IMR-90 (cell line): Measurements from ENCODE around the gene NRCAM. TPM values are rescaled to one million over a fixed set of nuclear protein-coding genes. Genes with fewer than 3 reads are reported as not detected.

Experiments used
- ATAC-seq: fragments of 200-7000 bp; cut with Tn5 transposase; 2 replicates; pipeline ENCODE4 v1.9.1; 2020; ENCODE audit warnings: low read depth, mild to moderate bottlenecking, moderate library complexity
- BruUV-seq: library from RNA; stranded (reverse); fragments of 400-500 nt; replicated peaks from 2 replicates; lab custom pipeline; 2021; lab: Mats Ljungman, UMichigan
- CTCF ChIA-PET: fragments of 300-600 bp; formaldehyde crosslinking; extraction: SDS; loops from one replicate; lab custom pipeline; 2021; ENCODE audit warnings: antibody characterized with exemption; lab: Yijun Ruan, JAX
- POLR2A ChIA-PET: fragments of 300-600 bp; sonication (Branson Sonifier 250); formaldehyde crosslinking; loops from one replicate; lab custom pipeline; 2022; ENCODE audit warnings: antibody characterized with exemption; ENCODE audit not compliant: unreplicated experiment; lab: Charles Lee
- DNase-seq: peaks from one replicate; pipeline ENCODE4 v3.0.0; 2013
- H2AFZ ChIP-seq: replicated peaks from 2 replicates; pipeline ENCODE3; 2013; ENCODE audit warnings: low read length, mild to moderate bottlenecking; ENCODE audit not compliant: poor library complexity
- H2AK5ac ChIP-seq: 2 replicates; pipeline ENCODE4 v1.6.1; 2013; ENCODE audit warnings: low read depth, low read length, inconsistent platforms
- H2AK9ac ChIP-seq: replicated peaks from 2 replicates; pipeline ENCODE3; 2013; ENCODE audit warnings: mild to moderate bottlenecking, low read depth, low read length, moderate library complexity; ENCODE audit not compliant: poor library complexity
- H2BK120ac ChIP-seq: 2 replicates; pipeline ENCODE4 v1.6.1; 2013; ENCODE audit warnings: low read depth, low read length, inconsistent platforms
- H2BK15ac ChIP-seq: 3 replicates; pipeline ENCODE4 v1.6.1; 2013; ENCODE audit warnings: low read depth, low read length, inconsistent platforms
- H2BK20ac ChIP-seq: 2 replicates; pipeline ENCODE4 v1.6.1; 2013; ENCODE audit warnings: low read depth, mild to moderate bottlenecking, inconsistent platforms, low read length, moderate library complexity
- H2BK5ac ChIP-seq: 2 replicates; pipeline ENCODE4 v1.6.1; 2013; ENCODE audit warnings: mild to moderate bottlenecking, low read depth, low read length, inconsistent platforms; ENCODE audit not compliant: poor library complexity, severe bottlenecking
- H3K14ac ChIP-seq: replicated peaks from 2 replicates; pipeline ENCODE4 v1.6.1; 2013; ENCODE audit warnings: low read depth, low read length, inconsistent platforms
- H3K18ac ChIP-seq: 2 replicates; pipeline ENCODE4 v1.6.1; 2013; ENCODE audit warnings: low read depth, low read length, control low read depth
- H3K23ac ChIP-seq: 2 replicates; pipeline ENCODE4 v1.6.1; 2013; ENCODE audit warnings: low read depth, low read length, inconsistent platforms
- H3K27ac ChIP-seq: 2 replicates; pipeline ENCODE4 v1.5.1; 2013; ENCODE audit warnings: mild to moderate bottlenecking, control low read depth, low read length; ENCODE audit not compliant: insufficient read depth
- H3K27me3 ChIP-seq: 2 replicates; pipeline ENCODE4 v1.6.1; 2013; ENCODE audit warnings: low read length; ENCODE audit not compliant: control insufficient read depth, insufficient read depth
- H3K36me3 ChIP-seq: 2 replicates; pipeline ENCODE4 v1.6.1; 2013; ENCODE audit warnings: low read length, mixed read lengths; ENCODE audit not compliant: control insufficient read depth, insufficient read depth
- H3K4ac ChIP-seq: 2 replicates; pipeline ENCODE4 v1.6.1; 2013; ENCODE audit warnings: low read depth, low read length, inconsistent platforms
- H3K4me1 ChIP-seq: 2 replicates; pipeline ENCODE4 v1.6.1; 2013; ENCODE audit warnings: low read length, mixed read lengths; ENCODE audit not compliant: control insufficient read depth, insufficient read depth
- H3K4me2 ChIP-seq: 2 replicates; pipeline ENCODE4 v1.6.1; 2013; ENCODE audit warnings: low read depth, mild to moderate bottlenecking, control low read depth, low read length, moderate library complexity
- H3K4me3 ChIP-seq: 2 replicates; pipeline ENCODE4 v1.5.1; 2013; ENCODE audit warnings: low read depth, mild to moderate bottlenecking, control low read depth, low read length, moderate library complexity; ENCODE audit not compliant: insufficient read depth
- H3K56ac ChIP-seq: 2 replicates; pipeline ENCODE4 v1.6.1; 2013; ENCODE audit warnings: low read length, inconsistent platforms; ENCODE audit not compliant: insufficient read depth; ENCODE audit errors: extremely low read depth
- H3K79me1 ChIP-seq, 2 experiments: 2 replicates each; pipeline ENCODE4 v1.6.1; 2013; ENCODE audit warnings: low read length in 2 of 2, inconsistent platforms in 1 of 2, low read depth in 1 of 2
- H3K9ac ChIP-seq: 2 replicates; pipeline ENCODE4 v1.6.1; 2013; ENCODE audit warnings: low read depth, low read length, control low read depth
- H3K9me1 ChIP-seq: 2 replicates; pipeline ENCODE4 v1.6.1; 2013; ENCODE audit warnings: low read length, inconsistent platforms; ENCODE audit not compliant: insufficient read depth
- H3K9me3 ChIP-seq: 2 replicates; pipeline ENCODE4 v1.6.1; 2013; ENCODE audit warnings: low read length; ENCODE audit not compliant: control insufficient read depth, insufficient read depth
- H4K20me1 ChIP-seq: 2 replicates; pipeline ENCODE4 v1.6.1; 2013; ENCODE audit warnings: low read length, inconsistent platforms; ENCODE audit not compliant: insufficient read depth
- H4K5ac ChIP-seq: 2 replicates; pipeline ENCODE4 v1.6.1; 2013; ENCODE audit warnings: mild to moderate bottlenecking, low read depth, low read length, control low read depth
- H4K8ac ChIP-seq, 2 experiments: 2 replicates each; pipeline ENCODE4 v1.6.1; 2013; ENCODE audit warnings: low read depth in 2 of 2, low read length in 2 of 2, control low read depth in 1 of 2, inconsistent platforms in 1 of 2
- H4K91ac ChIP-seq: 2 replicates; pipeline ENCODE4 v1.6.1; 2013; ENCODE audit warnings: low read depth, low read length, inconsistent platforms; ENCODE audit not compliant: insufficient read depth
- MAFK ChIP-seq: IDR thresholded peaks from 2 replicates; pipeline ENCODE4 v1.6.1; 2012; ENCODE audit warnings: low read depth, low read length, improper control_type of control experiment
- MXI1 ChIP-seq: IDR thresholded peaks from 2 replicates; pipeline ENCODE4 v1.6.1; 2012; ENCODE audit warnings: low read depth, mild to moderate bottlenecking, low read length, moderate library complexity, borderline replicate concordance
- dilution Hi-C: fragments of 300-500 bp; cut with HindIII; formaldehyde crosslinking; loops from one replicate; pipeline ENCODE4 v1.14.3; 2018; ENCODE audit warnings: low sequenced_read_pairs; ENCODE audit not compliant: unreplicated experiment
- in situ Hi-C: fragments of 300-500 bp; cut with MboI; formaldehyde crosslinking; loops from 3 replicates; pipeline ENCODE4 v1.14.3; 2019; ENCODE audit warnings: low sequenced_read_pairs, inconsistent platforms, mixed read lengths
- intact Hi-C: fragments of 100-400 bp; cut with micrococcal nuclease; formaldehyde crosslinking; loops from 2 replicates; pipeline ENCODE4 v1.10.0; 2022
- polyA plus RNA-seq, 3 experiments: library from polyadenylated mRNA; depleted of rRNA; stranded (reverse); fragments of >200 nt; gene quantifications; 2 replicates each; pipeline ENCODE4 v1.2.3, GENCODE V29; 2012; ENCODE audit warnings: low replicate concordance in 1 of 3
- total RNA-seq: library from RNA; depleted of rRNA; stranded (reverse); fragments of >200 nt; gene quantifications from 2 replicates; pipeline ENCODE4 v1.2.3, GENCODE V29; 2012

Gene NRCAM
- total and polyA plus RNA-seq, 2 of the 4 experiments (the other 2 are of a cell fraction), result 0.46 to 1.1 TPM

DNA sequence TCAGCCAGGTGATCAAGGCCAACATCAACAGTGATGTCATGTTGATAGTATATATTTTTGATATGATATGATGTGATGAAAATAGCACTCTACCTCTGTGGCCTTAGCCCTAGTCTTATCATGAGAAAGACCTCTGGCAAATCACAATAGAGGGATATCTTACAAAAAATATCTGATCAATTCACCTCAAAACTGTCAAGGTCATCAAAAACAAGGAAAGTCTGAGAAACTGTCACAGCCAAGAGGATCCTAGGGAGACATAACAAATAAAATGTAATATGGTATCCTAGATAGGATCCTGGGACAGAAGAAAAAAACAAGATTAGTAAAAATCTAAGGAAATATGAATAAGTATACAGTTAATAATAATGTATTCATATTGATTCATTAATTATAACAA lies 92.6 kb downstream of the NRCAM start:
- BruUV-seq, result no TSS peak
- Histone ChIP-seq H3K4me2 (no peak overlapping the region), H2BK120ac (no peak overlapping the region), H2BK5ac (no peak overlapping the region), H4K5ac (no peak overlapping the region), H3K9me1 (no peaks in the 10 kb centered on the region), H4K20me1 (no peaks in the 10 kb centered on the region), H2AK9ac (no peak overlapping the region), H2AK5ac (no peak overlapping the region), H3K27me3 (no peaks in the 10 kb centered on the region), H3K14ac (no peak overlapping the region), H3K56ac (no peak overlapping the region), H3K4ac (no peak overlapping the region), H3K9ac (no peak overlapping the region), H2BK15ac (no peak overlapping the region), H3K79me1 (no peaks in the 10 kb centered on the region), H3K36me3 (no peaks in the 10 kb centered on the region), H4K8ac (no peak overlapping the region), H3K27ac (no peak overlapping the region), H3K4me1 (no peaks in the 10 kb centered on the region), H2BK20ac (no peak overlapping the region), H3K18ac (no peak overlapping the region), H4K91ac (no peak overlapping the region), H3K9me3 (no peaks in the 10 kb centered on the region), H3K23ac (no peak overlapping the region), H3K4me3 (no peak overlapping the region), H2AFZ (no peak overlapping the region)
- in situ Hi-C loops (no loop called here), dilution Hi-C loops (no loop called here), intact Hi-C loops (no loop called here)
- no peak for DNase-seq
- POLR2A ChIA-PET, result interaction anchor here (0.7 kb wide), 1 partner anchor 514 kb away, joined by 3 read pairs; no protein-coding TSS in a partner anchor
- ATAC-seq, result no peak
- TF ChIP-seq MXI1 (no peak), MAFK (peak; percentile 35)
- CTCF ChIA-PET, result no interaction called here
